Measurements from ENCODE around the gene XRRA1.

GRCh38 chr11:74932797-74933196 is 16.1 kb downstream of the XRRA1 start:
- TF ChIP-seq CTCF (conservative IDR thresholded peaks at IDR 0.05; ENCODE audit: low read depth, low read length), result no peak
- no peak for TF ChIP-seq EZH2 (IDR thresholded peaks at IDR 0.05; ENCODE audit: low read length, unreplicated experiment)
- TF ChIP-seq EZH2phosphoT487 (IDR thresholded peaks at IDR 0.05; ENCODE audit: borderline replicate concordance, low read length), result no peak

All from PC-3 (cell line).